Measurements from ENCODE around the gene PANX1.

- TF ChIP-seq CTCF (IDR thresholded peaks at IDR 0.05) (no peak), POLR2A (IDR thresholded peaks at IDR 0.05) (no peak)
Measured at GRCh38 chr11:94111241-94111640, 17.4 kb upstream of the PANX1 start.

Data from right lobe of liver (tissue), 4 donors.